Measurements from ENCODE around the gene MRS2.
A peak's percentile ranks its signal among the peaks of the same experiment; 100 is the strongest.

MRS2 gene

DNA sequence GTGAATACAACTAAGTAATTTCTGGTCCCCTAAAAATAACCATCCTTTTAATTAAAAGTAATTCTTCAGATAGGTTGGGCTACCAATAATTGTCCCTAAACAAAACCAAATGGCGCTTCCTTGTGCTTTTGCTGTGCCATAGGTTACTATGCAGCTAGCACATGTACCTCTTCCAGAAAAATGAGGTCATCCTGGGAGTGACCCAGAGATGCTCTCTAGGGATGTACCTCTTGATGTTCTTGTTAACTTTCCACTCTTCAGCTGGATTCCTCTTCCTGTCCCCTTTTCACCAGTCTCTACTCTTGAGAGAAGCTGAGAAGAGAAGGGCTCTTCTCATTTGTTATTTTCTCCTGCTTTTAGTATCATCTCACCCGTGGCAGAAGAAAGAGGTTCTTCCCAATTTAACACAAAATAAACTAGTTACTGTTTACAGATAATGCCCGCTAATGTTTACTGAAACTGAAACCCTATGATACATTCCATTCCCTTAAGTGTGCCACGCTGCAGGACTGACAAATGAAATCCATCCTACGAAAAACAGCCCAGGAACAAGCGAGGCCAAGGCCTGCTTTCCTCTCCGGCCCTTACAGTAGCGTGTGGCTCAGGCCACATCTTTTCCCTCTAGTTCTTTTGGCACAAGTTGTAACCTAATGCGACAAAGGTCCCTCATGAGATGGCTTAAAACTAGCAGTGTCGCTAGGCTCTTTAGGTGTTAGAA lies 24.2 kb downstream of the MRS2 start:
- no peak overlapping the region for H3K4me3 ChIP-seq (ENCODE audit: severe bottlenecking)
- no peak for ATAC-seq (ENCODE audit: low read depth)
- H3K9me3 ChIP-seq (ENCODE audit: severe bottlenecking) = no peaks in the 10 kb centered on the region
- DNase-seq (ENCODE audit: low spot score) = no peak
- TF ChIP-seq, protein P1, sequence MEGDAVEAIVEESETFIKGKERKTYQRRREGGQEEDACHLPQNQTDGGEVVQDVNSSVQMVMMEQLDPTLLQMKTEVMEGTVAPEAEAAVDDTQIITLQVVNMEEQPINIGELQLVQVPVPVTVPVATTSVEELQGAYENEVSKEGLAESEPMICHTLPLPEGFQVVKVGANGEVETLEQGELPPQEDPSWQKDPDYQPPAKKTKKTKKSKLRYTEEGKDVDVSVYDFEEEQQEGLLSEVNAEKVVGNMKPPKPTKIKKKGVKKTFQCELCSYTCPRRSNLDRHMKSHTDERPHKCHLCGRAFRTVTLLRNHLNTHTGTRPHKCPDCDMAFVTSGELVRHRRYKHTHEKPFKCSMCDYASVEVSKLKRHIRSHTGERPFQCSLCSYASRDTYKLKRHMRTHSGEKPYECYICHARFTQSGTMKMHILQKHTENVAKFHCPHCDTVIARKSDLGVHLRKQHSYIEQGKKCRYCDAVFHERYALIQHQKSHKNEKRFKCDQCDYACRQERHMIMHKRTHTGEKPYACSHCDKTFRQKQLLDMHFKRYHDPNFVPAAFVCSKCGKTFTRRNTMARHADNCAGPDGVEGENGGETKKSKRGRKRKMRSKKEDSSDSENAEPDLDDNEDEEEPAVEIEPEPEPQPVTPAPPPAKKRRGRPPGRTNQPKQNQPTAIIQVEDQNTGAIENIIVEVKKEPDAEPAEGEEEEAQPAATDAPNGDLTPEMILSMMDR (IDR thresholded peaks at IDR 0.05; ENCODE audit: poor library complexity, severe bottlenecking) = no peak
- H3K27ac ChIP-seq (ENCODE audit: poor library complexity, severe bottlenecking) = no peak overlapping the region
- H3K36me3 ChIP-seq (ENCODE audit: low read depth) = peaks cover 42% of the 10 kb centered on the region
- no peaks in the 10 kb centered on the region for H3K27me3 ChIP-seq (ENCODE audit: insufficient read depth, poor library complexity, severe bottlenecking)
- peaks cover 5% of the 10 kb centered on the region for H3K4me1 ChIP-seq (ENCODE audit: insufficient read depth, poor library complexity, severe bottlenecking)

DNA sequence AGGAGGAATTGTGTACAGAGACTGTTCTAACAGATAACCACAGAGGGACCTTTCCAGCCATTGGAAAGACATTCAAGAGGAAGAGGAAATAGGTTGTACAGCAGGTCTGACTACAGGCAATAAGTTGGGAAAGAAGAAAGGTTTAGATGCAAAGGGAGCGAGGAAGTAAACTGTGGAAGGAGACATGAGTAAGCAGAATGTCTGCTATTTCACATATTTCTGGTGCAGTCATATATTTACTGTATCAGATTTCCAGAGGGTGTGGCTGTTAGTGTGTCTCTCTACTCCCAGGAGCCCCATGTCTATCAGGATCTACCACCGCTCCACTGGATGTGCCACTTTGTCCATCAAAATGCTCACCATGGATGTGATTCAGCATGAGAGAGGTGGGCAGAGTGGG lies 25.9 kb downstream of the MRS2 start:
- Histone ChIP-seq H3K4me1 (ENCODE audit: insufficient read depth, poor library complexity, severe bottlenecking) (peaks cover 5% of the 10 kb centered on the region), H3K36me3 (ENCODE audit: low read depth) (peaks cover 25% of the 10 kb centered on the region), H3K27ac (ENCODE audit: poor library complexity, severe bottlenecking) (peak overlapping the region; percentile 21), H3K27me3 (ENCODE audit: insufficient read depth, poor library complexity, severe bottlenecking) (no peaks in the 10 kb centered on the region), H3K9me3 (ENCODE audit: severe bottlenecking) (no peaks in the 10 kb centered on the region), H3K4me3 (ENCODE audit: severe bottlenecking) (no peak overlapping the region)
- ATAC-seq (ENCODE audit: low read depth) = peak; percentile 84
- TF ChIP-seq, protein P1 (IDR thresholded peaks at IDR 0.05; ENCODE audit: poor library complexity, severe bottlenecking) = no peak
- no peak for DNase-seq (ENCODE audit: low spot score)

GRCh38 chr6:24429146-24429545 lies 26.4 kb downstream of the MRS2 start:
- ATAC-seq (ENCODE audit: low read depth) (no peak), DNase-seq (ENCODE audit: low spot score) (no peak)
- Histone ChIP-seq H3K9me3 (ENCODE audit: severe bottlenecking) (no peaks in the 10 kb centered on the region), H3K27me3 (ENCODE audit: insufficient read depth, poor library complexity, severe bottlenecking) (no peaks in the 10 kb centered on the region), H3K27ac (ENCODE audit: poor library complexity, severe bottlenecking) (peak overlapping the region; percentile 21), H3K4me1 (ENCODE audit: insufficient read depth, poor library complexity, severe bottlenecking) (peaks cover 5% of the 10 kb centered on the region), H3K36me3 (ENCODE audit: low read depth) (peaks cover 20% of the 10 kb centered on the region), H3K4me3 (ENCODE audit: severe bottlenecking) (no peak overlapping the region)
- TF ChIP-seq, protein P1 (IDR thresholded peaks at IDR 0.05; ENCODE audit: poor library complexity, severe bottlenecking) = no peak

DNA sequence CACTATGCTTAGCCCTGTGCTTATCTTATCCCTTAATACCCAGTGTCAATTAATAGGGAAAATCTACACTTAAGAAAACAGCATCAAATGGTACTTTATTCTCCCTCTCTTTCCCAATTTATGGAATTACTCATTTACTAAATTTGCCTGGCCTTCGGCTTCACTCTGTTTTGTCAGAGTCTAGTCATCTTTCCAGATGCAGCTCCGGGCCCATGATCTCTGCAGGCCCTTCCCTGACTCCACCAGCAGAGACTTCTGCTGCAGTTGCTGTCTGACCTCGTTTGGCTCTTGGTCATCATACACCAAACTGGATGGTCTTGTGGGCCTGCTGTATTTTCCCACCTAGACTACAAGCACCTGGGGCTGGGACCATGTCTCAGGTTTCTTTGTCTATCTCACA lies 27.4 kb downstream of the MRS2 start:
- no peak for ATAC-seq (ENCODE audit: low read depth)
- TF ChIP-seq, protein P1 (IDR thresholded peaks at IDR 0.05; ENCODE audit: poor library complexity, severe bottlenecking) = no peak
- Histone ChIP-seq H3K4me3 (ENCODE audit: severe bottlenecking) (no peak overlapping the region), H3K27ac (ENCODE audit: poor library complexity, severe bottlenecking) (no peak overlapping the region), H3K27me3 (ENCODE audit: insufficient read depth, poor library complexity, severe bottlenecking) (no peaks in the 10 kb centered on the region), H3K36me3 (ENCODE audit: low read depth) (peaks cover 12% of the 10 kb centered on the region), H3K4me1 (ENCODE audit: insufficient read depth, poor library complexity, severe bottlenecking) (peaks cover 5% of the 10 kb centered on the region), H3K9me3 (ENCODE audit: severe bottlenecking) (no peaks in the 10 kb centered on the region)
- no peak for DNase-seq (ENCODE audit: low spot score)

GRCh38 chr6:24431045-24431451 lies 28.3 kb downstream of the MRS2 start:
- no peaks in the 10 kb centered on the region for H3K9me3 ChIP-seq (ENCODE audit: severe bottlenecking)
- ATAC-seq (ENCODE audit: low read depth) = peak; percentile 64; the same call in 2 of the 3 replicates

More at GRCh38 chr6:24431045-24431451, 28.3 kb downstream of the MRS2 start:
- Histone ChIP-seq H3K27ac (ENCODE audit: poor library complexity, severe bottlenecking) (no peak overlapping the region), H3K36me3 (ENCODE audit: low read depth) (peaks cover 2% of the 10 kb centered on the region), H3K4me1 (ENCODE audit: insufficient read depth, poor library complexity, severe bottlenecking) (peaks cover 5% of the 10 kb centered on the region), H3K27me3 (ENCODE audit: insufficient read depth, poor library complexity, severe bottlenecking) (no peaks in the 10 kb centered on the region), H3K4me3 (ENCODE audit: severe bottlenecking) (no peak overlapping the region)
- DNase-seq (ENCODE audit: low spot score) = no peak
- TF ChIP-seq, protein P1 (IDR thresholded peaks at IDR 0.05; ENCODE audit: poor library complexity, severe bottlenecking) = peak; percentile 87
